NB4 (cell line): Measurements from ENCODE around the gene GNB1L.

Experiments
- TF ChIP-seq, protein P1 (sequence below): IDR thresholded peaks from one replicate; pipeline ENCODE4 v1.5.1; 2012; ENCODE audit warnings: low read depth, low read length
- TF ChIP-seq, protein P2 (sequence below): IDR thresholded peaks from 2 replicates; pipeline ENCODE4 v1.6.1; 2011; ENCODE audit warnings: low read depth, low read length

DNA sequence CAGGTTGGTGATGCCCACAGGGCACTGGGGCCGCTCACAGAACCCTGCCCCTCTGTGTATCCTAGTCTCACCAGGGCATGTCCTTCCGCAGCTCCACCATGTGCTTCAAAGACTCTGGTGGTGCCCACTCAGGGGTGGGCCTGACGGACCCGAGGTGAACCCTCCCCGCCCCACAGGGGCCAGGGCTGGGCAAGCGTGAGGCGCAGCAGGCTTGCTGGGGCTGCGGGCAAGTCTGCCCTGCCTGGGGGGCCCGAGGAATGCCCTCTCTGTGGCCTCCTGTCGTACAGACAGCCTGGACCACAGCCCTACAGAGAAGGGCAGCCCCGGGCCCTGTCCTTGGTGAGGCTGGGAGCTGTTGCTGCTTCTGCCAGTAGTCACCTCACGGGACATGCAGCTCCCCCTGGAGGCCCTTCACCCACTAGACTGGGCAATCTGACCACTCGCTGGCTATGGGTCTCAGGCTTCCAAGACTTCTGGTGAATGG lies 53.9 kb downstream of the GNB1L start:
- TF ChIP-seq, protein P1, sequence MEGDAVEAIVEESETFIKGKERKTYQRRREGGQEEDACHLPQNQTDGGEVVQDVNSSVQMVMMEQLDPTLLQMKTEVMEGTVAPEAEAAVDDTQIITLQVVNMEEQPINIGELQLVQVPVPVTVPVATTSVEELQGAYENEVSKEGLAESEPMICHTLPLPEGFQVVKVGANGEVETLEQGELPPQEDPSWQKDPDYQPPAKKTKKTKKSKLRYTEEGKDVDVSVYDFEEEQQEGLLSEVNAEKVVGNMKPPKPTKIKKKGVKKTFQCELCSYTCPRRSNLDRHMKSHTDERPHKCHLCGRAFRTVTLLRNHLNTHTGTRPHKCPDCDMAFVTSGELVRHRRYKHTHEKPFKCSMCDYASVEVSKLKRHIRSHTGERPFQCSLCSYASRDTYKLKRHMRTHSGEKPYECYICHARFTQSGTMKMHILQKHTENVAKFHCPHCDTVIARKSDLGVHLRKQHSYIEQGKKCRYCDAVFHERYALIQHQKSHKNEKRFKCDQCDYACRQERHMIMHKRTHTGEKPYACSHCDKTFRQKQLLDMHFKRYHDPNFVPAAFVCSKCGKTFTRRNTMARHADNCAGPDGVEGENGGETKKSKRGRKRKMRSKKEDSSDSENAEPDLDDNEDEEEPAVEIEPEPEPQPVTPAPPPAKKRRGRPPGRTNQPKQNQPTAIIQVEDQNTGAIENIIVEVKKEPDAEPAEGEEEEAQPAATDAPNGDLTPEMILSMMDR: peak; percentile 33
- TF ChIP-seq, protein P2, sequence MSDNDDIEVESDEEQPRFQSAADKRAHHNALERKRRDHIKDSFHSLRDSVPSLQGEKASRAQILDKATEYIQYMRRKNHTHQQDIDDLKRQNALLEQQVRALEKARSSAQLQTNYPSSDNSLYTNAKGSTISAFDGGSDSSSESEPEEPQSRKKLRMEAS: no peak
